Esophagus squamous epithelium (tissue), 5 donors: ENCODE measurements around the gene TRPT1. TPM values are rescaled to one million over a fixed set of nuclear protein-coding genes. Genes with fewer than 3 reads are reported as not detected.

Source experiments
- DNase-seq: peaks from one replicate; lab custom pipeline; 2025; lab: John Stamatoyannopoulos, UW
- H3K27ac ChIP-seq, 4 donors: fragments of 200-600 bp; sonication (generic); one replicate each; pipeline ENCODE4 v1.5.1; 2016 to 2019; ENCODE audit warnings: mild to moderate bottlenecking in 1 of 4
- H3K27me3 ChIP-seq, 4 donors: fragments of 200-600 bp; sonication (generic); 1 replicate in 3 of 4; 2 replicates in 1 of 4; pipeline versions ENCODE4 v1.5.1 to v1.6.0; 2017 to 2021; ENCODE audit warnings: antibody characterized with exemption in 1 of 4
- H3K36me3 ChIP-seq, 3 donors: fragments of 200-600 bp; sonication (generic); one replicate each; pipeline ENCODE4 v1.5.1; 2016 to 2019
- H3K4me1 ChIP-seq, 3 donors: fragments of 200-600 bp; sonication (generic); one replicate each; pipeline ENCODE4 v1.5.1; 2017 to 2019
- H3K4me3 ChIP-seq, 4 donors: fragments of 200-600 bp; sonication (generic); 1 replicate in 3 of 4; 2 replicates in 1 of 4; pipeline ENCODE4 v1.5.1; 2016 to 2019; ENCODE audit warnings: mild to moderate bottlenecking in 2 of 4, moderate library complexity in 1 of 4
- H3K9me3 ChIP-seq, 3 donors: fragments of 200-600 bp; sonication (generic); one replicate each; pipeline ENCODE4 v1.5.1; 2016 to 2019
- CTCF ChIP-seq, 6 experiments: fragments of 450-650 bp in 4 of 6; fragments of 200-600 bp in 2 of 6; sonication (generic) in 2 of 6; IDR thresholded peaks; one replicate each; pipeline ENCODE4 v1.5.1; 2016 to 2019; ENCODE audit warnings: antibody characterized with exemption in 6 of 6, mild to moderate bottlenecking in 4 of 6, moderate library complexity in 4 of 6
- POLR2A ChIP-seq, 4 donors: fragments of 450-650 bp; IDR thresholded peaks; one replicate each; pipeline ENCODE4 v1.6.1; 2017; ENCODE audit warnings: antibody characterized with exemption in 4 of 4, mild to moderate bottlenecking in 4 of 4, moderate library complexity in 3 of 4
- WGBS, 2 donors: methylation state at CpG; one replicate each; pipeline ENCODE4 v1.1.5; 2018; 5-methylcytosine and 5-hydroxymethylcytosine counted together
- intact Hi-C: fragments of 100-400 bp; cut with DNase I; formaldehyde crosslinking; loops from one replicate; pipeline ENCODE4 v1.15.0; 2022
- total RNA-seq, 4 donors: library from RNA; depleted of rRNA; stranded (reverse); fragments of >200 nt; gene quantifications; one replicate each; pipeline ENCODE4 v1.1.0, GENCODE V29; 2016
- donor health status: DM: yes; HTN: yes; CAD: no.

Gene TRPT1
- total RNA-seq, 4 donors from 2014 or later, result 23.9 to 68.7 (median 45.8) TPM

DNA sequence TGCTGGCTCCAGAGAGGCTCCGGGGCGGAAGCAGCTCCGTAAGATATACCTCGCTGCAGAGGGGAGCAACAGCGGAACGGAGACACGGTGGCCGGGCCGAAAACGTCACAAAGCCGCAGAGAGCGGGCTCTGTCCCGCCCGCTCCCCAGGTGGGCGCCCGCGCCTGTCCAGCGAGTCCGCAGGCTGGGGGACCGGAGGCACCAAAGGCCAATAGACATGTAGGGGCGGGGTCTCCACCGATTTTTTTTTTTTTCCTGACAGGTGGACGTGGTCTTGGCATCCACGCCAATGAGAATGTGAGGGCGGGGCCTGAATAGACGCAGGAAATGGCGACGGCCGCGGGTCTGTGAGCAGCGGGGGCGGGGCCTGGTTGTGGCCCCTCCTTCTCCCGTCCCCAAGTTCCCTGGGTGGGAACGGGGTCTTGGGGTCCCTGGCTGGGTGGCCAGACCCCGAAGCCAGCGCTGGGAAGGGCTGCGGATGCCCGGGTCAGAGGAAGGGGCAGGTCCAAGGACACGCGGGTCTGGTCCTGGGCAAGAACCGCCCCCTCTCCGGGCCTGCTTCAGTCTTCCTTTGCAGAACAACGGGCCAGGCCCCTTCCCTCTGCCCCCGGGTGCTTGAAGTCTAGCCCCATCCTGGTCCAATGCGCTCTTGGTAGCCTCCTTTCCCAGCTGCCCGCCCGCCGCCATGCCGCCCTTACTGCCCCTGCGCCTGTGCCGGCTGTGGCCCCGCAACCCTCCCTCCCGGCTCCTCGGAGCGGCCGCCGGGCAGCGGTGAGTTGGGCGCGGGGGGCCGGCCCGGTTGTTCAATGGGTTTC lies 4.4 kb upstream of the TRPT1 start, which contains the start of gene DNAJC4:
Gene DNAJC4, plus strand, starts transcription at position 378 of the 814 bp plus-strand sequence. Its CDS starts 307 bp downstream, at position 685.
- intact Hi-C loops, result no loop called here
- peaks cover 33 to 90% (median 49%) of the 10 kb centered on the region in 3 donors for H3K4me1 ChIP-seq
- WGBS, 2 donors, result 0 to 1% methylated on average over 20 to 21 of the region's 62 CpGs

DNA sequence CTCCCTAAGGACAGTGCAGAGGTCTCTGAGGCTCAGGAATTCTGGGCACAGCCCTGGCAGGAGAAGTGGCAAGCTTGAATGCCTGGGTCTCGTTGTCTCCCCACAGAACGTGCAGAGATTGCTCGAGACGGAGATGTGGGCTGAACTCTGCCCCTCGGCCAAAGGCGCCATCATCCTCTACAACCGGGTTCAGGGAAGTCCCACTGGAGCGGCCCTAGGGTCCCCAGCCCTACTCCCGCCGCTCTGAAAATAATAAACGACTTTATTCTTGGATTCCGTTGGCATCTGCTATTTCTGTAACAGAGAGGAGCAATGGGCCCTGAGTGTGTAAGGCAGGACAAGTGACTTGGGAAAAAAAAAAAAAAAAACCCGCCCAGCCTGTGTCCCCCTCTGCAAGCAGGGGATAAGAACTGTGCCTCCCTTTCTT lies 3.8 kb upstream of the TRPT1 start:
- WGBS, 2 donors, result 19 to 30% methylated on average over 5 to 11 of the region's 13 CpGs
- TF ChIP-seq CTCF (IDR thresholded peaks at IDR 0.05) (no peak), POLR2A (IDR thresholded peaks at IDR 0.05) (no peak)
- Histone ChIP-seq H3K4me1 (peaks cover 32 to 90% (median 51%) of the 10 kb centered on the region in 3 donors), H3K4me3 (peak overlapping the region; percentile 55 to 88 (median 82)), H3K36me3 (no peaks in the 10 kb centered on the region), H3K27ac (peak overlapping the region; percentile 86 to 97 (median 94)), H3K27me3 (no peaks in the 10 kb centered on the region), H3K9me3 (no peaks in the 10 kb centered on the region)
- intact Hi-C loops, result no loop called here
- no peak for DNase-seq

More for the DNA sequence above, 4.4 kb upstream of the TRPT1 start, which contains the start of gene DNAJC4:
- Histone ChIP-seq H3K4me3 (peak within 1 kb of the TSS; percentile 55 to 88 (median 82)), H3K27me3 (no peaks in the 10 kb centered on the region), H3K36me3 (no peaks in the 10 kb centered on the region), H3K9me3 (no peaks in the 10 kb centered on the region), H3K27ac (peak within 1 kb of the TSS; percentile 86 to 97 (median 94))
- peak; percentile 76 for DNase-seq
- TF ChIP-seq POLR2A (IDR thresholded peaks at IDR 0.05), result peak in 2 of 4 donors; percentile 24 to 57
- TF ChIP-seq CTCF (IDR thresholded peaks at IDR 0.05), result no peak

- Histone ChIP-seq H3K27ac (peak overlapping the region; percentile 86 to 97 (median 94)), H3K4me3 (peak overlapping the region in 1 of 4 donors; percentile 84), H3K36me3 (no peaks in the 10 kb centered on the region), H3K4me1 (peaks cover 32 to 95% (median 52%) of the 10 kb centered on the region in 3 donors), H3K27me3 (no peaks in the 10 kb centered on the region), H3K9me3 (no peaks in the 10 kb centered on the region)
- DNase-seq, result no peak
- WGBS, 2 donors, result 92 to 100% methylated on average over 1 to 2 of the region's 12 CpGs
- TF ChIP-seq POLR2A (IDR thresholded peaks at IDR 0.05) (no peak), CTCF (IDR thresholded peaks at IDR 0.05) (no peak)
- intact Hi-C loops, result no loop called here
These were observed 3.2 kb upstream of the TRPT1 start for GRCh38 chr11:64229090-64229743.

- Histone ChIP-seq H3K4me3 (peak overlapping the region; percentile 60 to 91 (median 84)), H3K9me3 (no peaks in the 10 kb centered on the region), H3K27me3 (no peaks in the 10 kb centered on the region), H3K4me1 (peaks cover 26 to 95% (median 44%) of the 10 kb centered on the region in 3 donors), H3K27ac (peak overlapping the region; percentile 90 to 97 (median 93)), H3K36me3 (peaks cover 0 to 10% (median 0%) of the 10 kb centered on the region in 3 donors)
- 35% methylated on average over 2 of the region's 3 CpGs for WGBS, 2 donors
- no peak for DNase-seq
- intact Hi-C loops, result no loop called here
- no peak for TF ChIP-seq CTCF (IDR thresholded peaks at IDR 0.05)
- no peak for TF ChIP-seq POLR2A (IDR thresholded peaks at IDR 0.05)
These were observed 1.5 kb upstream of the TRPT1 start for GRCh38 chr11:64227405-64227956.
